Effector memory CD8-positive, alpha-beta T cell (primary cell): ENCODE measurements around the gene NOP16.
A peak's percentile ranks its signal among the peaks of the same experiment; 100 is the strongest.

Experiments
- ATAC-seq: fragments of 150-1000 bp; cut with Tn5 transposase; replicated peaks from 2 replicates; pipeline ENCODE4 v1.10.0; 2021; ENCODE audit warnings: mild to moderate bottlenecking, moderate library complexity
- DNase-seq, 3 experiments: peaks; one replicate each; pipeline ENCODE4 v3.0.0; 2021
- H3K27ac Mint-ChIP-seq, 2 donors: one replicate each; pipeline ENCODE4 v1.8.0; 2022; ENCODE audit warnings: mild to moderate bottlenecking in 2 of 2, mixed read lengths in 2 of 2, moderate library complexity in 2 of 2
- H3K27me3 Mint-ChIP-seq, 2 donors: one replicate each; pipeline ENCODE4 v1.8.0; 2022; ENCODE audit warnings: mixed read lengths in 2 of 2
- H3K36me3 Mint-ChIP-seq: one replicate; pipeline ENCODE4 v1.8.0; 2022; ENCODE audit warnings: mild to moderate bottlenecking, moderate library complexity, mixed read lengths; ENCODE audit not compliant: insufficient read depth
- H3K4me1 Mint-ChIP-seq, 2 donors: one replicate each; pipeline ENCODE4 v1.8.0; 2022; ENCODE audit warnings: low read depth in 2 of 2, mixed read lengths in 2 of 2
- H3K4me3 Mint-ChIP-seq, 2 donors: one replicate each; pipeline ENCODE4 v1.8.0; 2022; ENCODE audit warnings: mild to moderate bottlenecking in 2 of 2, mixed read lengths in 2 of 2, moderate library complexity in 2 of 2
- H3K9me3 Mint-ChIP-seq, 2 donors: one replicate each; pipeline ENCODE4 v1.8.0; 2022; ENCODE audit warnings: mixed read lengths in 2 of 2
- total RNA-seq, 9 experiments: gene quantifications; one replicate each; lab custom pipeline; 2026; lab: John Stamatoyannopoulos, UW

Gene NOP16
- total RNA-seq, result 9.9 to 175 (median 18.6) reads per million in 9 experiments

GRCh38 chr5:176388444-176389134 lies at the start of gene NOP16, which contains the start of gene HIGD2A:
Gene NOP16, minus strand, starts transcription at chr5:176388598. Its CDS starts 59 bp downstream, at chr5:176388539.
Gene HIGD2A, plus strand, starts transcription at chr5:176388751. Its CDS starts 69 bp downstream, at chr5:176388820.
- Mint-ChIP-seq H3K4me3 (peak within 1 kb of the TSS; percentile 94 to 95), H3K27me3 (no peaks in the 10 kb centered on the region), H3K27ac (peak within 1 kb of the TSS; percentile 94 to 96), H3K9me3 (no peaks in the 10 kb centered on the region), H3K4me1 (peaks cover 23 to 29% of the 10 kb centered on the region in 2 donors), H3K36me3 (peaks cover 53% of the 10 kb centered on the region)
- DNase-seq, result peak; percentile 96 to 99 (median 98)
- peak; percentile 85 for ATAC-seq

- ATAC-seq, result peak; percentile 36
- H3K27ac Mint-ChIP-seq, result no peak overlapping the region
- no peak for DNase-seq
- no peaks in the 10 kb centered on the region for H3K9me3 Mint-ChIP-seq
- peak overlapping the region; percentile 64 to 68 for H3K4me3 Mint-ChIP-seq
- H3K27me3 Mint-ChIP-seq, result peaks cover 20 to 22% of the 10 kb centered on the region in 2 donors
- H3K4me1 Mint-ChIP-seq, result peaks cover 8 to 9% of the 10 kb centered on the region in 2 donors
- no peaks in the 10 kb centered on the region for H3K36me3 Mint-ChIP-seq
Measured at GRCh38 chr5:176436656-176437055, 48.3 kb upstream of the NOP16 start.

- Mint-ChIP-seq H3K9me3 (no peaks in the 10 kb centered on the region), H3K27me3 (peaks cover 10 to 14% of the 10 kb centered on the region in 2 donors), H3K36me3 (no peaks in the 10 kb centered on the region), H3K4me1 (peaks cover 8 to 15% of the 10 kb centered on the region in 2 donors), H3K4me3 (no peak overlapping the region), H3K27ac (no peak overlapping the region)
- DNase-seq (no peak), ATAC-seq (no peak)
Measured at GRCh38 chr5:176432707-176433106, 44.3 kb upstream of the NOP16 start.

- Mint-ChIP-seq H3K4me1 (peaks cover 0 to 6% of the 10 kb centered on the region in 2 donors), H3K36me3 (no peaks in the 10 kb centered on the region), H3K27me3 (peaks cover 6 to 10% of the 10 kb centered on the region in 2 donors), H3K27ac (no peak overlapping the region), H3K4me3 (no peak overlapping the region), H3K9me3 (no peaks in the 10 kb centered on the region)
- ATAC-seq (no peak), DNase-seq (no peak)
Measured at GRCh38 chr5:176429972-176430371, 41.6 kb upstream of the NOP16 start.

- Mint-ChIP-seq H3K27ac (no peak overlapping the region), H3K4me1 (peaks cover 0 to 6% of the 10 kb centered on the region in 2 donors), H3K27me3 (peaks cover 12 to 18% of the 10 kb centered on the region in 2 donors), H3K4me3 (no peak overlapping the region), H3K36me3 (no peaks in the 10 kb centered on the region), H3K9me3 (no peaks in the 10 kb centered on the region)
- ATAC-seq (no peak), DNase-seq (no peak)
Measured at GRCh38 chr5:176427971-176428370, 39.6 kb upstream of the NOP16 start.

GRCh38 chr5:176426876-176427275 lies 38.5 kb upstream of the NOP16 start:
- peaks cover 0 to 6% of the 10 kb centered on the region in 2 donors for H3K4me1 Mint-ChIP-seq
- H3K9me3 Mint-ChIP-seq, result no peaks in the 10 kb centered on the region
- ATAC-seq (no peak), DNase-seq (no peak)
- no peaks in the 10 kb centered on the region for H3K36me3 Mint-ChIP-seq
- no peak overlapping the region for H3K4me3 Mint-ChIP-seq
- peaks cover 6 to 18% of the 10 kb centered on the region in 2 donors for H3K27me3 Mint-ChIP-seq
- H3K27ac Mint-ChIP-seq, result no peak overlapping the region

GRCh38 chr5:176425791-176426190 lies 37.4 kb upstream of the NOP16 start:
- Mint-ChIP-seq H3K9me3 (no peaks in the 10 kb centered on the region), H3K4me3 (no peak overlapping the region), H3K36me3 (no peaks in the 10 kb centered on the region), H3K27me3 (peaks cover 6 to 16% of the 10 kb centered on the region in 2 donors), H3K27ac (no peak overlapping the region), H3K4me1 (peaks cover 0 to 6% of the 10 kb centered on the region in 2 donors)
- no peak for DNase-seq
- ATAC-seq, result no peak

- Mint-ChIP-seq H3K4me1 (no peaks in the 10 kb centered on the region), H3K36me3 (no peaks in the 10 kb centered on the region), H3K27ac (no peak overlapping the region), H3K27me3 (peaks cover 6 to 16% of the 10 kb centered on the region in 2 donors), H3K4me3 (no peak overlapping the region), H3K9me3 (no peaks in the 10 kb centered on the region)
- DNase-seq (no peak), ATAC-seq (no peak)
Measured at GRCh38 chr5:176425138-176425537, 36.7 kb upstream of the NOP16 start.

- Mint-ChIP-seq H3K4me1 (no peaks in the 10 kb centered on the region), H3K9me3 (no peaks in the 10 kb centered on the region), H3K36me3 (no peaks in the 10 kb centered on the region), H3K27me3 (peaks cover 6 to 16% of the 10 kb centered on the region in 2 donors), H3K4me3 (no peak overlapping the region), H3K27ac (no peak overlapping the region)
- DNase-seq (no peak), ATAC-seq (no peak)
Measured at GRCh38 chr5:176424181-176424580, 35.8 kb upstream of the NOP16 start.

- no peaks in the 10 kb centered on the region for H3K9me3 Mint-ChIP-seq
- no peak for ATAC-seq
Measured at GRCh38 chr5:176420972-176421544, 32.7 kb upstream of the NOP16 start.

GRCh38 chr5:176420086-176420485 lies 31.7 kb upstream of the NOP16 start:
- Mint-ChIP-seq H3K4me3 (no peak overlapping the region), H3K36me3 (peaks cover 8% of the 10 kb centered on the region), H3K27me3 (peaks cover 6 to 16% of the 10 kb centered on the region in 2 donors), H3K27ac (no peak overlapping the region), H3K9me3 (no peaks in the 10 kb centered on the region), H3K4me1 (peaks cover 12 to 13% of the 10 kb centered on the region in 2 donors)
- ATAC-seq, result no peak
- no peak for DNase-seq

More at GRCh38 chr5:176420972-176421544, 32.7 kb upstream of the NOP16 start:
- Mint-ChIP-seq H3K4me1 (peaks cover 6 to 8% of the 10 kb centered on the region in 2 donors), H3K4me3 (no peak overlapping the region), H3K36me3 (no peaks in the 10 kb centered on the region), H3K27me3 (peaks cover 6 to 16% of the 10 kb centered on the region in 2 donors), H3K27ac (no peak overlapping the region)
- no peak for DNase-seq

- DNase-seq (no peak), ATAC-seq (no peak)
- Mint-ChIP-seq H3K4me3 (no peak overlapping the region), H3K27me3 (peaks cover 3 to 12% of the 10 kb centered on the region in 2 donors), H3K4me1 (peaks cover 26 to 27% of the 10 kb centered on the region in 2 donors), H3K36me3 (peaks cover 16% of the 10 kb centered on the region), H3K27ac (no peak overlapping the region), H3K9me3 (no peaks in the 10 kb centered on the region)
Measured at GRCh38 chr5:176418251-176418650, 29.9 kb upstream of the NOP16 start.

GRCh38 chr5:176416965-176417364 lies 28.6 kb upstream of the NOP16 start:
- H3K4me3 Mint-ChIP-seq, result peak overlapping the region; percentile 64 to 65
- ATAC-seq, result no peak
- H3K27me3 Mint-ChIP-seq, result no peaks in the 10 kb centered on the region

More at GRCh38 chr5:176416965-176417364, 28.6 kb upstream of the NOP16 start:
- no peak for DNase-seq
- Mint-ChIP-seq H3K27ac (peak overlapping the region; percentile 91 to 92), H3K9me3 (no peaks in the 10 kb centered on the region), H3K4me1 (peaks cover 30 to 33% of the 10 kb centered on the region in 2 donors), H3K36me3 (peaks cover 21% of the 10 kb centered on the region)
